Measurements from ENCODE around the gene VPS13C. TPM values are rescaled to one million over a fixed set of nuclear protein-coding genes. Genes with fewer than 3 reads are reported as not detected.

Gene VPS13C
- total and polyA plus RNA-seq, 7 donors, result 7.1 to 34.1 (median 24.8) TPM

DNA sequence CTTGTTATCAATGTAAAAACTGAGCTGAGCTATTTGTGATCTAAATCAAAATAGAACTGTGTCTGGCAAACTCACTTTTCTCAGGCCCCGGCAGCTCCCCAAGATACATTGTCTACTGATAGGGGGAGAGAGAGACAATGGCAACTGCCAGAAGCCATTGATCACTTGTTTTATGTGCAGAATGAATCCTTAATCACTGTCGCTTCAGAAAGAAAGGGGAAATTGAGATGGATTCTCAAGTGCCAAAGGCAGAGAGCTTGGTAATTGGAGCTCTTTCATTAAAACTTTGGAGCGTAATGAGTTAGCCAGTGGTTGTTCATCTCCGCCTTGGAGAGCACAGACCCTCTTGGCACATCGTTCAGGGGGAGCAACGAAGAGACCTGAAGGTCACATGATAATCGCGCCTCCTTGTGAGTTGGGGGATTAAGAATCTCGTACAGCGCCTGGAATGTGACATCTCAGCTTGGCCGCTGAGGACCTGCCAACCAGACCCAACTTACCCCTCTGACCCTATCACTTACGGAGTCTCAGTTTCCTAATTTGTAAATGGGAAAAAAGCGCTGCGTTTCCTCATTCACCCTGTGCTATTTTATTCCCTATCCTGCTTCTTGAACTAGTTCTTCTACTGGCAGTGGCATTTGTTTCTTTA is 252.8 kb downstream of the VPS13C start:
- no peaks in the 10 kb centered on the region for H3K36me3 ChIP-seq (ENCODE audit: insufficient read depth in 1 of 2, low read depth in 1 of 2)
- intact Hi-C loops (cut with DNase I), result no loop called here
- no peak for ATAC-seq
- no peak overlapping the region for H3K4me3 ChIP-seq
- no peak overlapping the region for H3K27ac ChIP-seq
- H3K4me1 ChIP-seq, result peaks cover 5% of the 10 kb centered on the region
- H3K27me3 ChIP-seq (ENCODE audit: insufficient read depth in 3 of 3, low read length in 2 of 3), result no peaks in the 10 kb centered on the region
- TF ChIP-seq, protein P1, sequence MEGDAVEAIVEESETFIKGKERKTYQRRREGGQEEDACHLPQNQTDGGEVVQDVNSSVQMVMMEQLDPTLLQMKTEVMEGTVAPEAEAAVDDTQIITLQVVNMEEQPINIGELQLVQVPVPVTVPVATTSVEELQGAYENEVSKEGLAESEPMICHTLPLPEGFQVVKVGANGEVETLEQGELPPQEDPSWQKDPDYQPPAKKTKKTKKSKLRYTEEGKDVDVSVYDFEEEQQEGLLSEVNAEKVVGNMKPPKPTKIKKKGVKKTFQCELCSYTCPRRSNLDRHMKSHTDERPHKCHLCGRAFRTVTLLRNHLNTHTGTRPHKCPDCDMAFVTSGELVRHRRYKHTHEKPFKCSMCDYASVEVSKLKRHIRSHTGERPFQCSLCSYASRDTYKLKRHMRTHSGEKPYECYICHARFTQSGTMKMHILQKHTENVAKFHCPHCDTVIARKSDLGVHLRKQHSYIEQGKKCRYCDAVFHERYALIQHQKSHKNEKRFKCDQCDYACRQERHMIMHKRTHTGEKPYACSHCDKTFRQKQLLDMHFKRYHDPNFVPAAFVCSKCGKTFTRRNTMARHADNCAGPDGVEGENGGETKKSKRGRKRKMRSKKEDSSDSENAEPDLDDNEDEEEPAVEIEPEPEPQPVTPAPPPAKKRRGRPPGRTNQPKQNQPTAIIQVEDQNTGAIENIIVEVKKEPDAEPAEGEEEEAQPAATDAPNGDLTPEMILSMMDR (IDR thresholded peaks at IDR 0.05), result no peak
- 89 to 92% (median 89%) methylated on average over 14 of the region's 14 CpGs for WGBS, 3 donors
- H3K9me3 ChIP-seq, result no peaks in the 10 kb centered on the region
- no peak for DNase-seq

Other genes with a start within 250 kb of the VPS13C start
- gene C2CD4A, start 6.5 kb upstream of the VPS13C start, total RNA-seq, result 1 to 10 TPM in 1 of 4 donors, under 1 TPM in 3; 0.09 to 2.3 (median 0.45) TPM
- 1 to 10 TPM in 1 of 3 donors, under 1 TPM in 2; 0.04 to 6.7 (median 0.19) TPM for gene C2CD4A, start 6.5 kb upstream of the VPS13C start, polyA plus RNA-seq
- 1 to 10 TPM in 3 of 4 donors, under 1 TPM in 1; 0.60 to 3.2 (median 1.4) TPM for gene C2CD4B, start 104.8 kb upstream of the VPS13C start, total RNA-seq
- gene C2CD4B, start 104.8 kb upstream of the VPS13C start, polyA plus RNA-seq, result 1 to 10 TPM in 1 of 3 donors, under 1 TPM in 2; 0.17 to 8.6 (median 0.25) TPM

All from psoas muscle (tissue), 8 donors.